K562 (cell line): Measurements from ENCODE around the gene SIM2. TPM values are rescaled to one million over a fixed set of nuclear protein-coding genes. Genes with fewer than 3 reads are reported as not detected.

ENCODE experiments used
- ATAC-seq: fragments of 200-7000 bp; cut with Tn5 transposase; 3 replicates; pipeline ENCODE4 v1.9.1; 2020; ENCODE audit warnings: moderate library complexity
- BruUV-seq: library from RNA; stranded (reverse); fragments of 400-500 nt; replicated peaks from 2 replicates; lab custom pipeline; 2021; lab: Mats Ljungman, UMichigan
- CTCF ChIA-PET: fragments of 300-600 bp; formaldehyde crosslinking; extraction: SDS; loops from one replicate; lab custom pipeline; 2021; ENCODE audit warnings: low intra/inter-chr PET ratio; lab: Yijun Ruan, JAX
- POLR2A ChIA-PET: fragments of 300-600, 350-650 bp; sonication (Branson Sonifier 250); formaldehyde crosslinking; extraction: SDS; loops from one replicate; lab custom pipeline; 2021; ENCODE audit warnings: antibody characterized with exemption, inconsistent platforms; lab: Yijun Ruan, JAX
- DNase-seq, 4 experiments: peaks; one replicate each; pipeline versions ENCODE4 v3.0.0 to v3.0.0-alpha.2; 2011 to 2018; ENCODE audit warnings: low spot score in 3 of 4, mixed read lengths in 3 of 4; ENCODE audit errors: extremely low read depth in 1 of 4
- FAIRE-seq: peaks from 2 replicates; lab custom pipeline; 2011; peaks lifted over from hg19 to GRCh38; lab: Jason Lieb, UNC
- H2AFZ ChIP-seq: 2 replicates; pipeline ENCODE4 v1.6.0; 2011; ENCODE audit warnings: low read depth, low read length, control low read depth, inconsistent platforms
- H3K27ac ChIP-seq: fragments of 200-600 bp; 3 replicates; pipeline ENCODE4 v1.8.0; 2011; ENCODE audit warnings: low read depth, mild to moderate bottlenecking, control low read depth, inconsistent platforms, low read length, moderate library complexity, mixed read lengths; ENCODE audit errors: extremely low read depth
- H3K27me3 ChIP-seq, 2 experiments: fragments of 300-600 bp in 1 of 2; 2 replicates in 1 of 2; 3 replicates in 1 of 2; pipeline versions ENCODE4 v1.6.0 to v1.8.0; 2011; ENCODE audit warnings: inconsistent platforms in 2 of 2, low read length in 2 of 2, mild to moderate bottlenecking in 1 of 2, mixed read lengths in 1 of 2, moderate library complexity in 1 of 2; ENCODE audit not compliant: control insufficient read depth in 2 of 2, insufficient read depth in 2 of 2
- H3K36me3 ChIP-seq: fragments of 300-600 bp; 3 replicates; pipeline ENCODE4 v1.8.0; 2011; ENCODE audit warnings: mild to moderate bottlenecking, low read length, inconsistent platforms; ENCODE audit not compliant: control insufficient read depth, insufficient read depth
- H3K4me1 ChIP-seq, 2 experiments: fragments of 200-600 bp in 1 of 2; replicated peaks in 1 of 2; 2 replicates in 1 of 2; 3 replicates in 1 of 2; pipeline versions ENCODE4 v1.5.1 to v1.8.0; 2011; ENCODE audit warnings: inconsistent platforms in 2 of 2, low read length in 2 of 2, mild to moderate bottlenecking in 1 of 2, mixed read lengths in 1 of 2, moderate library complexity in 1 of 2; ENCODE audit not compliant: control insufficient read depth in 2 of 2, insufficient read depth in 2 of 2
- H3K4me2 ChIP-seq: 2 replicates; pipeline ENCODE4 v1.6.1; 2011; ENCODE audit warnings: low read length, control low read depth, inconsistent platforms, mixed read lengths; ENCODE audit not compliant: insufficient read depth
- H3K4me3 ChIP-seq: fragments of 200-600 bp; sonication (generic), shearing (Covaris generic); 2 replicates; pipeline ENCODE4 v1.5.1; 2016; ENCODE audit warnings: control low read depth, inconsistent platforms
- H3K79me2 ChIP-seq: fragments of 200-600 bp; 3 replicates; pipeline ENCODE4 v1.8.0; 2011; ENCODE audit warnings: low read length, inconsistent platforms; ENCODE audit not compliant: control insufficient read depth, insufficient read depth
- H3K9ac ChIP-seq, 2 experiments: 2 replicates each; pipeline versions ENCODE4 v1.6.0 to v1.6.1; 2011; ENCODE audit warnings: low read depth in 2 of 2, low read length in 2 of 2, control low read depth in 1 of 2, inconsistent platforms in 1 of 2, mild to moderate bottlenecking in 1 of 2, mixed read lengths in 1 of 2; ENCODE audit not compliant: insufficient read depth in 1 of 2
- H3K9me1 ChIP-seq: one replicate; pipeline ENCODE4 v1.6.0; 2011; ENCODE audit warnings: inconsistent platforms, mild to moderate bottlenecking, low read length, moderate library complexity; ENCODE audit not compliant: control insufficient read depth, insufficient read depth
- H3K9me3 ChIP-seq: replicated peaks from 2 replicates; pipeline ENCODE4 v1.5.1; 2011; ENCODE audit warnings: low read depth, low read length, inconsistent platforms; ENCODE audit not compliant: control insufficient read depth, insufficient read depth
- H4K20me1 ChIP-seq: replicated peaks from 2 replicates; pipeline ENCODE4 v1.6.1; 2011; ENCODE audit warnings: low read length, inconsistent platforms, mixed read lengths; ENCODE audit not compliant: control insufficient read depth, insufficient read depth
- KAT7 ChIP-seq: sonication (generic); formaldehyde crosslinking; IDR thresholded peaks from 2 replicates; pipeline ENCODE4 v1.8.0; 2022; ENCODE audit warnings: missing genetic modification reagents, mild to moderate bottlenecking, borderline replicate concordance
- SMC3 ChIP-seq: conservative IDR thresholded peaks from 2 replicates; pipeline ENCODE4 v1.6.1; 2011; ENCODE audit warnings: low read depth, low read length, improper control_type of control experiment; ENCODE audit not compliant: insufficient read depth
- ZNF609 ChIP-seq: sonication (generic); formaldehyde crosslinking; IDR thresholded peaks from 2 replicates; pipeline ENCODE4 v1.8.1; 2023; ENCODE audit warnings: missing genetic modification reagents, mild to moderate bottlenecking, borderline replicate concordance
- WGBS: fragments of 100-300 bp; shearing (Covaris generic); methylation state at CpG from one replicate; pipeline ENCODE4 v1.1.6; 2016; ENCODE audit warnings: low coverage, mixed read lengths; ENCODE audit not compliant: insufficient coverage; ENCODE audit errors: missing lambda C conversion rate; 5-methylcytosine and 5-hydroxymethylcytosine counted together
- in situ Hi-C: fragments of 300-500 bp; cut with MboI; formaldehyde crosslinking; loops from 4 replicates; pipeline ENCODE4 v1.15.0; 2018; ENCODE audit warnings: inconsistent platforms, mixed read lengths
- intact Hi-C: fragments of 100-400 bp; cut with micrococcal nuclease; formaldehyde crosslinking; loops from 2 replicates; pipeline ENCODE4 v1.14.2; 2022
- polyA plus RNA-seq, 8 experiments: library from polyadenylated mRNA; depleted of rRNA in 4 of 8; stranded (reverse) in 5 of 8; unstranded in 3 of 8; fragments of >200 nt; fragmentation: Nextera tagmentation in 2 of 8; fragmentation: Illumina TruSeq in 1 of 8; extraction: Ambion mirVana in 2 of 8; extraction: Trizol in 1 of 8; gene quantifications; 2 replicates each; pipeline versions ENCODE4 v1.2.1 to v1.2.3, GENCODE V29; 2011 to 2014; ENCODE audit warnings: inconsistent platforms in 1 of 8, missing spikeins in 1 of 8
- total RNA-seq, 7 experiments: library from RNA; depleted of rRNA in 6 of 7; stranded (reverse); fragments of >200 nt in 6 of 7; fragmentation: Illumina TruSeq in 2 of 7; extraction: Trizol in 2 of 7; gene quantifications; 2 replicates each; pipeline versions ENCODE4 v1.2.1 to v1.2.3, GENCODE V29; 2011 to 2021; ENCODE audit warnings: low replicate concordance in 1 of 7
- TF ChIP-seq, protein P1 (sequence below): fragments of 250-450 bp; sonication (Bioruptor Pico); IDR thresholded peaks from 2 replicates; pipeline ENCODE4 v1.5.0; 2022; ENCODE audit warnings: mild to moderate bottlenecking
- TF ChIP-seq, protein P2 (sequence below): fragments of 250-450 bp; sonication (Bioruptor Pico); IDR thresholded peaks from 2 replicates; pipeline ENCODE4 v1.5.0; 2021; ENCODE audit warnings: mild to moderate bottlenecking, borderline replicate concordance
- TF ChIP-seq, protein P3 (sequence below): sonication (generic); formaldehyde crosslinking; IDR thresholded peaks from 2 replicates; pipeline ENCODE4 v1.8.1; 2023; ENCODE audit warnings: mild to moderate bottlenecking, missing genetic modification reagents

The SIM2 gene
- total and polyA plus RNA-seq, 9 of the 15 experiments (the other 6 are each of a cell fraction or from before 2014, with no cell fraction given), result 0.07 to 0.11 (median 0.08) TPM; not detected in 6

GRCh38 chr21:36695283-36695634 is 3.7 kb upstream of the SIM2 start (continued):
- TF ChIP-seq ZNF609 (no peak), KAT7 (CRISPR knock-in tag) (no peak)

DNA sequence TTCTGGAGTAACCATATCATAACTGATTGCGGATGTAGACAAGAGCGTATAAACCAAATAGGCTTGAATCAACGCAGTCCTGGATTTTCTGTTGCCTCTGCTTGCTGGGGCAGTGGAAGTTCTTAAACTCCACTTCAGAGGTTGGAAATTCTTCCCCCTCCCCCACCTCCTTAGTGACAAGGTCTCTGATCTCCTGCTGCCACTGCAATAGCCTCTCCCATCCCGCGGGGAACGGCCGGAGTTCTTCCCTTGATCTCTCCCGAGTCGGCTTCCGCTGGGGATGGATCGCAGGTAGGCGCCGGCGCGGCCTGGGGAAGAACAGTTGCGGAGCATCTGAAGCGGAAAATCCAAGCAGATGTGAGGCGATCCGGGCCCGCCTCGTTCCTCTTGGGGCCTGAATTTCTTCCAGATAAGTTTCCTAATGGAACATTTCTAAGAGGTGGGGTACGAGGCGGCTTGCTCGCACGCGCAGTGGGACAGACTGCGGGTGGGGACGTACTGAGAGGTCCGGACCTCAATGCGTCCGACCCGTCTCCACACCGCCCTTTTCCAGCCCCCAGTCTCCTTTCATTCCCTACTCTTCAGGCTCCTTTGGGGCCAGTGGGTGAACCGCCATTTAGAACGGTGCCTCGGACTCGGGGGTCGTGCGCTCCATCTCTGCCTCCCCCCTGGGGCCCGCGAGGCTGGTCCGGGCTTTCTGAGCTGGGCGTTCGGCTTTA is 3.1 kb upstream of the SIM2 start:
- DNase-seq (no peak), ATAC-seq (no peak), FAIRE-seq (no peak)
- ChIA-PET POLR2A (interaction anchor here (0.7 kb wide), 1 partner anchor 16 kb away, joined by 4 read pairs; no protein-coding TSS in a partner anchor), CTCF (no interaction called here)
- no peak overlapping the region for H3K4me3 ChIP-seq
- no peak overlapping the region for H3K4me2 ChIP-seq
- peaks cover 75 to 92% of the 10 kb centered on the region in 2 experiments for H3K27me3 ChIP-seq
- no peaks in the 10 kb centered on the region for H3K9me1 ChIP-seq
- H3K9me3 ChIP-seq, result no peaks in the 10 kb centered on the region
- H3K79me2 ChIP-seq, result no peaks in the 10 kb centered on the region
- 20% methylated on average over 40 of the region's 44 CpGs for WGBS
- no peaks in the 10 kb centered on the region for H3K36me3 ChIP-seq
- in situ Hi-C loops (no loop called here), intact Hi-C loops (no loop called here)
- H2AFZ ChIP-seq, result no peak overlapping the region
- H3K9ac ChIP-seq, result no peak overlapping the region
- H3K4me1 ChIP-seq, result peaks cover 0 to 37% of the 10 kb centered on the region in 2 experiments; a peak in 2 of 5 replicates
- no TSS peak for BruUV-seq
- no peak overlapping the region for H3K27ac ChIP-seq
- 0 out of 2 replicates have a peak, but pooled peaks cover 7% of the 10 kb centered on the region for H4K20me1 ChIP-seq
- TF ChIP-seq, protein P1, sequence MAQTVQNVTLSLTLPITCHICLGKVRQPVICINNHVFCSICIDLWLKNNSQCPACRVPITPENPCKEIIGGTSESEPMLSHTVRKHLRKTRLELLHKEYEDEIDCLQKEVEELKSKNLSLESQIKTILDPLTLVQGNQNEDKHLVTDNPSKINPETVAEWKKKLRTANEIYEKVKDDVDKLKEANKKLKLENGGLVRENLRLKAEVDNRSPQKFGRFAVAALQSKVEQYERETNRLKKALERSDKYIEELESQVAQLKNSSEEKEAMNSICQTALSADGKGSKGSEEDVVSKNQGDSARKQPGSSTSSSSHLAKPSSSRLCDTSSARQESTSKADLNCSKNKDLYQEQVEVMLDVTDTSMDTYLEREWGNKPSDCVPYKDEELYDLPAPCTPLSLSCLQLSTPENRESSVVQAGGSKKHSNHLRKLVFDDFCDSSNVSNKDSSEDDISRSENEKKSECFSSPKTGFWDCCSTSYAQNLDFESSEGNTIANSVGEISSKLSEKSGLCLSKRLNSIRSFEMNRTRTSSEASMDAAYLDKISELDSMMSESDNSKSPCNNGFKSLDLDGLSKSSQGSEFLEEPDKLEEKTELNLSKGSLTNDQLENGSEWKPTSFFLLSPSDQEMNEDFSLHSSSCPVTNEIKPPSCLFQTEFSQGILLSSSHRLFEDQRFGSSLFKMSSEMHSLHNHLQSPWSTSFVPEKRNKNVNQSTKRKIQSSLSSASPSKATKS (CRISPR knock-in tag), result no peak
- no peak for TF ChIP-seq SMC3
- TF ChIP-seq, protein P2, sequence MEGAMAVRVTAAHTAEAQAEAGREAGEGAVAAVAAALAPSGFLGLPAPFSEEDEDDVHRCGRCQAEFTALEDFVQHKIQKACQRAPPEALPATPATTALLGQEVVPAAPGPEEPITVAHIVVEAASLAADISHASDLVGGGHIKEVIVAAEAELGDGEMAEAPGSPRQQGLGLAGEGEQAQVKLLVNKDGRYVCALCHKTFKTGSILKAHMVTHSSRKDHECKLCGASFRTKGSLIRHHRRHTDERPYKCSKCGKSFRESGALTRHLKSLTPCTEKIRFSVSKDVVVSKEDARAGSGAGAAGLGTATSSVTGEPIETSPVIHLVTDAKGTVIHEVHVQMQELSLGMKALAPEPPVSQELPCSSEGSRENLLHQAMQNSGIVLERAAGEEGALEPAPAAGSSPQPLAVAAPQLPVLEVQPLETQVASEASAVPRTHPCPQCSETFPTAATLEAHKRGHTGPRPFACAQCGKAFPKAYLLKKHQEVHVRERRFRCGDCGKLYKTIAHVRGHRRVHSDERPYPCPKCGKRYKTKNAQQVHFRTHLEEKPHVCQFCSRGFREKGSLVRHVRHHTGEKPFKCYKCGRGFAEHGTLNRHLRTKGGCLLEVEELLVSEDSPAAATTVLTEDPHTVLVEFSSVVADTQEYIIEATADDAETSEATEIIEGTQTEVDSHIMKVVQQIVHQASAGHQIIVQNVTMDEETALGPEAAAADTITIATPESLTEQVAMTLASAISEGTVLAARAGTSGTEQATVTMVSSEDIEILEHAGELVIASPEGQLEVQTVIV (CRISPR knock-in tag), result no peak
- TF ChIP-seq, protein P3, sequence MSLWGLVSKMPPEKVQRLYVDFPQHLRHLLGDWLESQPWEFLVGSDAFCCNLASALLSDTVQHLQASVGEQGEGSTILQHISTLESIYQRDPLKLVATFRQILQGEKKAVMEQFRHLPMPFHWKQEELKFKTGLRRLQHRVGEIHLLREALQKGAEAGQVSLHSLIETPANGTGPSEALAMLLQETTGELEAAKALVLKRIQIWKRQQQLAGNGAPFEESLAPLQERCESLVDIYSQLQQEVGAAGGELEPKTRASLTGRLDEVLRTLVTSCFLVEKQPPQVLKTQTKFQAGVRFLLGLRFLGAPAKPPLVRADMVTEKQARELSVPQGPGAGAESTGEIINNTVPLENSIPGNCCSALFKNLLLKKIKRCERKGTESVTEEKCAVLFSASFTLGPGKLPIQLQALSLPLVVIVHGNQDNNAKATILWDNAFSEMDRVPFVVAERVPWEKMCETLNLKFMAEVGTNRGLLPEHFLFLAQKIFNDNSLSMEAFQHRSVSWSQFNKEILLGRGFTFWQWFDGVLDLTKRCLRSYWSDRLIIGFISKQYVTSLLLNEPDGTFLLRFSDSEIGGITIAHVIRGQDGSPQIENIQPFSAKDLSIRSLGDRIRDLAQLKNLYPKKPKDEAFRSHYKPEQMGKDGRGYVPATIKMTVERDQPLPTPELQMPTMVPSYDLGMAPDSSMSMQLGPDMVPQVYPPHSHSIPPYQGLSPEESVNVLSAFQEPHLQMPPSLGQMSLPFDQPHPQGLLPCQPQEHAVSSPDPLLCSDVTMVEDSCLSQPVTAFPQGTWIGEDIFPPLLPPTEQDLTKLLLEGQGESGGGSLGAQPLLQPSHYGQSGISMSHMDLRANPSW (CRISPR knock-in tag), result no peak
